GM18526 (cell line): ENCODE data around the gene CASTOR1.
A peak's percentile ranks its signal among the peaks of the same experiment; 100 is the strongest.

Experiments
- POLR2A ChIP-seq: IDR thresholded peaks from 3 replicates; pipeline ENCODE4 v1.6.1; 2011; ENCODE audit not compliant: insufficient read length; ENCODE audit errors: extremely low read depth

The CASTOR1 gene

DNA sequence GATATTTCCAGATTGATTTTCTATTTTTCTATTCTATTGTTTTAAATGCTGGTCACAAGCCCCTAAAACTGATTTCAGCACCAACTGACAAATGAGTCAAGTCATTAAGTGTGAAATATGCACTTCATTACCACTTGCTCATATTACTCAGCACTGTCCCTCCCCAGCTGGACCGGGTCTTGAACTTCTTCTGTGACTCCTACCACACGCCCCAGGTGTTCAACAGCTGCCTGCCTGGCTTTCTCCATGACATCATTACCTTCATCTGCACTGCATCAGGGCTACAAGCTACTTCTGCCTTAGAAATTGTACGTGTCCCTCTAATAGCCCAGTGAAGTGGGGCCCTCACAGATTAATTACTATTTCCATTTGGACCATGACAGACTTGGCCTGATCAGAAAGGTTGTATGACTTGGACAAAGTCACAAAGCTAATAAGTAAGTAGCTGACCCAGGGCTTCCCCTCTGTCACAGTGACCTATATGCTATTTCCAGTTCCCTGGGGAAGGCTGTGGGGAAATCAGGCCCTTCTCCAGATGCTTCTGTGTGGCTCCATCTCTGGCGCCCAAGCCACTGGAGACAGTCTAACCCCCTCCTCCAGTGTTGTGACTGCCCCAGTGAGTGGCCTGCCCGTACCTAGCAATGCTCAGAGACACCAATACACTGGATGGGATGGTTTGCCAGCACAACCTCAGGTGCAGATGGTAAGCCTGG lies 19.4 kb upstream of the CASTOR1 start:
- no peak for TF ChIP-seq POLR2A

DNA sequence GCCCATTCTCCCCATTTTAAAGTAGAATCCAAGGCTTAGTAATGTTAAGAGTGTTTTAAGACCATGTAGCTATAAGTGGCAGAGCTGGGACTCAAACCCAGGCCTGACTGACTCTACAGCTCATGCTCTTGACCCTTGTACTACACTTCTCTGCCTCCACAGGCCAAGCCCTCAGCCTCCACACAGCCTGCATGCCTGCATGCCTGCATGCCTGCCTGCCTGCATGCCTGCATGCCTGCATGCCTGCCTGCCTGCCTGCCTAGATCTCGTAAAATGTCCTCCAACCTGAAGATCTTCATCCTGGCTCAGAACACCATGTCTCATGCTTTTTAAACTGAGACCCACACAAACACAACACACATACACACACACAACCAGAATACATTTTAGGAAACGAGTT lies 18.8 kb upstream of the CASTOR1 start:
- no peak for TF ChIP-seq POLR2A

DNA sequence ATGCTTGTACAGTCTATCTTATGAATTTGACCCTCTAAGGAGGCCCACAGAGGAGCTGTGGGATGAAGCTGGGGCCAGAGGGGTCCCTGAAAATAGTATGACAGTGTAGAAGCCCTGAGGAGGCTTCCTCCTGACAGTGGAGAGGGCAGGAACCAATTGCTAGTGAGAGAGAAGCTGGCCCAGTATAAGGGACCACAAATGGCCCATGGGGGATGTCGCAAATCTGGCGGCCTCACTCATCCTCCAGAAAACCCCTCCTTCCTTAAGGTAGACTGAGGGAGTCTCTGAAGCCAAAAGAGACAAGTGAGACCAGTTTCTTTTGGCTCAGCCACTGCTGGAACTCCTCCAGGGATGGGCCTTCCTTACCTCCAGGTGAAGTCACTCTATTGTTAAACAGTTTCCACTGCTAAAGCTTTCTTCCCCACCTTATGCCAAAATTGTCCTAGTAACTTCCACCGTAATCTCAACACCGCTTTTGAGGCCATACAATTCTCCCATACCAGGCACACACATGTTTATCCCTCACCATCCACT lies 17.8 kb upstream of the CASTOR1 start:
- no peak for TF ChIP-seq POLR2A

DNA sequence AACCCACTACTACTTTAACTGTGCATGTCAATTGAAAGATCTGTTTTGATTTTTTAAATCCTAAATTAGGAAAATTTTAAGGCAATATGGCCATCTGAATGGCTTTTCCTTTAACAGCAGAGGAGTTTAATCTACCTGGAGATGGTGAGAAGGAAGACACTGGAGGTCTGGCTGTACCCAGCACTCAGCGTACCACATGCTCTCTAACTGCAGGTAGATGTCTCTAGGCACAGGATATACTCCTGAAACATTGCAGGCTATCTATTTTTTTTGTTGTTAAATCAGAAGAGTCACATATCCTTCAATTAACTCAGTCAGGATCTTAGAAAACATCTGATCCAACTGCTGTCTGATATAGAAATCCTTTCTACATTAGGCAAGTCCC lies 17.3 kb upstream of the CASTOR1 start:
- TF ChIP-seq POLR2A, result no peak

DNA sequence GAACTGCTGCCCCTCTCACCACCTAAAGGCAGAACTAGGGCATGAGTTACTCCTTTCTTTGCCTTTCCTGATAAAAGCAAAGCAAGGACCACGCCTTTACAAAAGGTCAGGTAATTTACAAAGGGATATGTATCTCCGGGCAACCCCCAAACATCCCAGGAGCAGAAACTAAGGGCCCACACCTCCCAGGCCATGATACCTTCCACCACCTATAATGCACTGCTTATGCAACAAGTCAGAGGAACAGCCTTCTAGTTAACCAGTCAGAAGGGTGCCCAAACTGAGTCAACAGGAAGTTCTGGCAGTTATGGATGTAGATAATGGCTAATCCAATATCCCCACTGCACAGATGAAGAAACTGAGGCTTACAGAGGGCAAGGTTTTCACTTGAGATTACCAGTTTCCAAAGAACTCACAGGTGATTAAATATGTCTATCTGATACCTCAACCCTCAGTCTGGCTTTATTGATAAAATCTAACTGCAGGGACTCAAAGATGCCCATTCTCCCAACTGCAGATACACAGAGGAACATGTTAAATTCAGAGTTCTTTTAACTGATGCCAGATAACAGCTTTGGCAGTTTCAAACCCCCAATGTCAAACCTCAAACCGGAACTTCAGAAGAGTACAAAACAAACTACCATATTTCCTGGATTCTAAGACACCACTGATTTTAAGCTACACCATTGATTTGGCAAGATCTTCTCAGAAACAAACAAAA lies 16.8 kb upstream of the CASTOR1 start:
- TF ChIP-seq POLR2A, result no peak

DNA sequence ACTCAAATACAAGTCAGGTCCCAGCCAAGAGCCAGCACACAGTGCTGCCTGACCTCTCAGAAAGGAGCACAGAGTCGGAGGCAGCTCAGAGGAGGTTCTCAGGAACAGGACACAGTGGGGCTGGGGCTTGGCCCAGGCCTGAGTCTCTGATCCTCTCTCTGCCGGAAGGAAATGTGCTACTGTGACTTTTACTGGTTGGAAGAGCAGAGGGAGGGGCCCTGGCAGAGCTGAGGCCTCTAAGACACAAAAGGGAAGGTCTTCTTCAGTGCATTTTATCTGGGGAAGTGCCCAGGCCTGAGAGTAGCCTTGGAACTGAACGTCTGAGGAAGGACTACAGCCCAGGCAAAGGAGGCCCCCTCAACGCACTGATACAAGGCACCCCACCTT lies 16.2 kb upstream of the CASTOR1 start:
- TF ChIP-seq POLR2A, result peak; percentile 71

DNA sequence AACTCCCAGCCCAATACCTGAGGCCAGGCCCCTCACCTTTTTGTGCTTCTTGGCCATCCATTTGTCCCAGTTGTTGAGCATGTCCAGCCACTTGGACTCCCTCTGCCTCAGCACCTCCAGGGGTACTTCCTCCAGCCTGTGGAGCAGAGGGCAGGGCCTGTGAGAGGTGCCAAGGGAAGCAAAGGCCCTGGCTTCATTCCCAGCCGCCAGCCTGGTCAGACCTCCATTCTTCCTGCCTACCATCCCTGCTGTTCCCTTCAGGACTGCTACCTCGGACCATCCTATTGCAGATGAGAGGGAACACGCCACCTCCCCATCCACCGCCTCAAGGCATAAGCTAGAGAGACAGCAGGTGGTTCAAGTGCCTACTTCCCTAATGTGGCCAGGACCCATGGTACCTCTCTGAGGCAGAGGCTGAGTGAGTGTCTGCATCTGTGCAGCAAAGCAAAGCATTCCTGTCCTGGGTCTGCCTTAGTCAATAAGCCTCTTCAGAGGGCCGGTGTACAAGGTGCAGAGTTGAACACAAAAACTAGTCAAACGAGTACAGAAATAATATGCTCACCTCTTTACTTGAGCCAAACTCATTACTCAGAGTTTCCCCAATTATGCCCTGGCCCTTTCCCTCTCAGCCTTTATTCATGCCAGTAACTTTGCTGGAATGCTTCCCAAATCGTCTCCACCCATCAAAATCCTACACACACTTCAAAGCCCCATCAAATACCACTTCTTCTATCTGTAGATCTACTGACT lies 15.4 kb upstream of the CASTOR1 start:
- TF ChIP-seq POLR2A, result no peak

DNA sequence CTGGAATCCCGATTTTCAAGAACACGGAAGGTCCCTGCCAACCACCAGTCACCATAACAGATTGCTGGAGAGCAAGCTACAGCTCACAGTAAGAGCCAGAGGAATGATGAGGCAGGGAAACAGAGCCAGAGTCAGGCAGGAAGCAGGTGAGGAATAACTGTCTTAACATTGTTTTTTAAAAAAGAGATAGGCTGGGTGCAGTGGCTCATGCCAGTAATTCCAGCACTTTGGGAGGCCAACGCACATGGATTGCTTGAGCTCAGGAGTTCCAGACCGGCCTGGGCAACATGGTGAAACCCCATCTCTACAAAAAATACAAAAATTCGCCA lies 13.5 kb upstream of the CASTOR1 start:
- no peak for TF ChIP-seq POLR2A

DNA sequence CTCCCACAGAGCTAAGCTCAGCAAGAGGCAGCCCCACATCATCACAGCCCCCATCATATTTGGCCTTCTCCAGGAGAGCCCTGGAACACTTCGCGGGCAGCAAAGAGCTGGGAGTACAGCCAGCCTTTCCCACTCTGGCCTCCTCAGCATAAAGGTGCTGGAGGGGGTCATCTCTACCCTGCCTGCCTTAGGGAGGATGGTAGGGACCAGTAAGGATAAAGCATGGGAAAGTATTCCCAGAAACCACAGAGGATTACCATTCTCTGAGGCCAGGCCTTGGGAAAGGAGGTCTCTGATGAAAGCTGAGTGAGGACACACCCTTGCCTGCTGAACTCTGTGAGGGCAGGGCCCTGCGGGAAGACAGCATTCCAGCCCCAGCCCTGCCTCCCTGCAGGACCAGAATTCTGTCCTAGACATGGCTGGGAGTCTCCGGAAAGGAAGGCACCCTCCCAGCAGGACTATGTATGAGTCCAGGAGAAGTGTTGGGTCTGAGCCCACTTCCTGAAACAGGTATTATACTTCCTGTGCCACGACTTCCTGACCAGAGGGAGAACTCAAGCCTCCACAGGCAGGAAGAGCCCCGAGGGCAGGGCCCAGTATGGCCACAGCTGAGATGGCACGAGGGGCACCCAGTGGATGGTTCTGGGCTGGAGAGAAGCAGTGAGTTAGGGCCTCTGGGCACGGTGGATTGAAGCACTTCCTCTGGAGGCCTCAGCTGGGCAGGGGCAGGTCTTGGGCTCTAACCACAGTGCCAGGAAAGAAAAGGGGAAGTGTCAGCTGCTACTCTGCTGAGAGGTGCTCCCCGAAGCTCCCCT lies 12.9 kb upstream of the CASTOR1 start:
- TF ChIP-seq POLR2A, result no peak

DNA sequence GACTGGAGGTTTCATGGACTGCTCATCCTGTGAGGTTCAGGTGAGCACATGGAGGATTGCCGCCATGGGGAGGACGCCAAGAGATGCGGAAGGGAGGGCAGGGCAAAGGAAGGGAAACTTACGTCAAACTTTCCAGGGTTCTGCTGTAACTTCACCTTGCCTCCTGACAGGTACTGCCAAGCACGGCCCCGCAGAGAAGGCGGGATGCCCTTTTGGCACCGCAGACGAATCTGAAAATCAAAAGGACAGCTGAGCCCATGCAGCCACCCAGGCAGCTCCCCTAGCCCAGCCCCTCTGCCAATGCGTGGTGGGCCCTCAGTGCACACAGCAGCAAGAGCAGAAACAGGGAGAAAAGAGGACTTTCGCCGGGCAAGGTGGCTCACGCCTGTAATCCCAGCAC lies 10.0 kb upstream of the CASTOR1 start:
- no peak for TF ChIP-seq POLR2A

DNA sequence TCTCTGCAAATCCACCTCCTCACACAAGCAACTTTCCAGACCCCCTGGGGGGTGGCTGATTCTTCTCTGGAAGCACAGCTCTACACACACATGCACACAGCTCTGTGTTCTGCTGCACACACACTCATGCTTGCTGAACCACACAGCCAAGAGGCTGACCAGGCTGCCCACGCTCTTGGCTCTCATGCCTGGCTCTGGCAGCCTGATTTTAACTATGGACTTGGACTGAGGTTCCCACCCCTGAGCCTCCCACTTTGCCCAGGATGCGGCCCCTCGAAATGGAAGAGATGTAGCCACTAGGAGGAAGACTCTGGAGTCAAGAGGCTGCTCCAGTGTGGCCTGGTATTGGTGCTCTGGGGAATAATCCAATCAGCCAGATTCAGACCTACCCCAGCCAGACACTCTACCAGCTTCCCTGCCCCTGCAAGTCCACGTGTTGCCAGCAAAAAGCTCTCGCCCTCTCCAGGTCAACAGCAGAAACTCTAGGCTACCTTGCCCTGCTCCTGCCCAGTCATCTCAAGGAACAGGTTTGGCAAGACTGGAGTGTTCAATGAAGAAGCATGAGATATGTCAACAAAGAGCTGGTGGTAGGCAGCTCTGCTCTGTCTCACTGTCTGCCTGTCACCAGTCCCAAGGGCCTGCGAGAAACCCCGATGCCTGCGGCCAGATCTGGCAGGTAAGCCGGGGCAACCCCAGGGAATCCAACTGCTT lies 8.8 kb upstream of the CASTOR1 start:
- no peak for TF ChIP-seq POLR2A

DNA sequence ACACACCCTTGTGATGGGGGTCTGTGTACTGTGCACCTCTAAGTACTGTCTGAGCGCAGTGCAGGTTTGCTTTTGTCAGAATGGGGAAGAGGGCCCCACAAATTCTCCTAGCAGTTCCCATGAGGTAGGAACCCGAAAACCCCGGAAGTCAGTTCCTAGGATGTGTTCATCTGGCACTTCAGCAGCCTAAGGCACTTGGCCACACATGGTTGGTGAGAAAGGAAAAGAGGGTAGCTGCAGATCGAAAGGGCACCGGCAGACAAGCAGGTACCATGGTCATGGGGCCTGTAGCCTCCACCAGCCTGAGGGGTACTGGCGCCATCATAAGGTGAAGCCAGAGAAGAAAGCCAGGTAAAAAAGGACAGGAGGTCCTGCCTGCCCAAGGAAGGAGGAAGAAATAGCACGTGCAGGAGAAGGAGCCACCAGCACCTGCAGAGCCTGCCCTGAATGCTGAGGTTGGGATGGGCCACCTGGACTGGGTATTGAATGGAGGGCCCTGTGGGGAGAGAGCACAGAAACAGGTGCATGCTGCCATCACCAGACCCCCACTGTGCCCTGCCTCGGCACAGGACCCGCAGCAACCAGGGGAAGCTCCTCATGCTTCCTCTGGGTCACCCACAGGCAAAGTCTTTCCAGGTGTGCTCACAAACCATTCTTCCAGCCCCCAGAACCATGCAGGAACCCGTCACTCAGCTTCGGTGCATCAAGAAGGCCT lies 8.1 kb upstream of the CASTOR1 start:
- no peak for TF ChIP-seq POLR2A

DNA sequence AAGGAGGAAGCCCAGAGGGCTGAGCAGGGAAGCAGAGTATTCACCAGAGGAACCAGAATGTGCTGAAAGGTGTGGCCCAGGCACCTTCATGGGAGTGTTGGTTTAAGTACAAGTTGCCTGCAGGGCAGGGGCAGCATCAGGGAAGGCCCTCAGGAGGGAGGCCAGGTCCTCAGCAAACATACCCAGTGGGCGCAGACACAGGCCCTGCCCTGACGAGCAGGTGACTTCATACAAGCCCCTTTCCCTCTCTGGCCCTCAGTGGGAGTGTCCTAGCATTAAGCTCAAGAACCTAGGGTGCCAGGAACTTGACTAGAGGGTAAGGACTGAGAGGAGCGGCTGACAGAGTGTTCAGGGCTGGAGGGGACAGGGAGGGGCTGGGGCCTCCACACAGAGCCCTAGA lies 7.5 kb upstream of the CASTOR1 start:
- no peak for TF ChIP-seq POLR2A

DNA sequence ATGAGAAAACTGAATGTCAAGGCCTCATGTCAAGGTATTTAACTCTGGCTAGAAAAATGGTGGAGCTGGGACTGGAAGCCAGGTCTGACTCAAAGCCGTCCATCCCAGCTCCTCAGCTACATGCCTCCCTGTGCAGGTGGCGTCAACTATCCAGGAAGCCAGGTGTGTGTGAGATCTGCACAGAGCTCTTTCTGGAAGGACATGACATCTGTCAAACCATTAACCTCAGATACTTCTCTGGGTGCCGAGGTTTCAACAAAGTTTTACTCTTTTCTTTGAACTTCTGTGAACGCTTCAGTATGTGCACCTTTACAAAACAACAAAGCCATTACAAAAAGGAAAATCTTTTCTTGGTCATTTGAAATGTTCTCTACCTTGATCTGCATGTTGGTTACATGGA lies 7.0 kb upstream of the CASTOR1 start:
- no peak for TF ChIP-seq POLR2A
